DMS114 treated with DMSO at 0.1 percent for 48 hours (cell line): ENCODE measurements around the gene AFAP1.
"Not testable (repeated sequence)": the region's sequence is repeated elsewhere in the genome, so short reads cannot be mapped to it uniquely, and the experiment has no call there.

Experiments
- DNase-seq: peaks from one replicate; lab custom pipeline; 2025; ENCODE audit not compliant: unreplicated experiment; lab: John Stamatoyannopoulos, UW

The AFAP1 gene

GRCh38 chr4:7918187-7918586 lies 21.5 kb downstream of the AFAP1 start:
- not testable (repeated sequence) for DNase-seq

- no peak for DNase-seq
Observed at GRCh38 chr4:7917669-7918068, 22.0 kb downstream of the AFAP1 start.

- DNase-seq, result no peak
Observed at GRCh38 chr4:7915875-7916242, 23.8 kb downstream of the AFAP1 start.

GRCh38 chr4:7912826-7913225 lies 26.8 kb downstream of the AFAP1 start:
- no peak for DNase-seq

DNA sequence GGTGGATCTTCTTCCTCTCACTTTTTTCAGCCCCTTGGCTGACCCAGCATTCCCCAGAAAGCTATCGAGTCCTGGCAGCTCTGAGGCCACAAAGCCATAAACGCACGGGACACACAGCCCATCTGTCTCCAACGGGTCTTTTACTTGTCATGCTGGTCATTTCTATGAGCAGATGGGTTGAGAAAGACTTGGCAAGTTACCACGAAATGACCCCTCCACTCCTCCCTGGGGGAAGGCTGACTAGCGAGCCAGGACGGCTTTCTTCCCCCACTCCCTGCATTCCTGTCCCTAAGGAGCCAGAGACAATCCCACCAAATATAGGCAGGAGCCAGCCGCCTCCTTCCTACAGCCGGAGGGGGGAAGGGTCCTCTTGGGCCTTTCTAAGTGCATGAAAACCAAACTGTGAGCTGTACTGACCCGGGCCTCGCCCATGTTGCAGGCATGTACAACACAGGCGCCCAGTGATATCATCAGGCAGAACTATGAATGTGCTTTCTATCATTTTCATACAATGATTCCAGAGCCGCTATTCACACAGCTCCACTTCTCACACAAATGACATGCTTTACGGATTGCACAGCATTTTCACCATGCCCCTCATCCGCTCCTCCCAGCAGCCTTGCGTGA lies 28.6 kb downstream of the AFAP1 start:
- no peak for DNase-seq

DNA sequence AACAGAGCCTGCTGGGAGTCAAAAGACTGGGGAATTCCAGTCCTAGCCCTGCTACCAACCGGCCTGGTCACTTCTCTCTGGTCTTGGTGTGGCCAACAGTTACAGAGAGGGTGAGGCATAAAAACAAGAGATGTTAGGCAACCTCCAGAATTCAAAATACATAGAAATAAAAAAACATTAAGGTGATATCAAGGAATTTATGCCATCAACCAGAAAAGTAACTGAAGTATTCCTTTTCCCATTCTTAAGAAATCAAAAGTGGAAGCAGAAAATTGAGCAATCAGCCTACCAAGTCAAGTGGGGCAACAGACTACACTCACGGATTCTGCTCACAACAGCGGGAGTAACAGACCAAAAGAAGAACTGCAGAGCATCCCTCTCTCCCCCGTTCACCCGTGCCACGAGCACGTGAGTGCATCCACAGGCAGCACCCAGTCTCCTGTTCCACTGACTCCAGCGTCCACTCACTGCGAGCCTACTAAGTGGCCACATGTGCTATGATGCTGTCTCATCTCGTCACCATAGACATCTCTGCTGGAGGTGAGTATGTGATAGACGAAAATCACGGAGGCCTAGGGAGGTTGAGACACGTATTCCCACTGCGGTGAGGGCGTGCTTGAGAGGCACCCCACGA lies 29.3 kb downstream of the AFAP1 start:
- DNase-seq, result no peak

DNA sequence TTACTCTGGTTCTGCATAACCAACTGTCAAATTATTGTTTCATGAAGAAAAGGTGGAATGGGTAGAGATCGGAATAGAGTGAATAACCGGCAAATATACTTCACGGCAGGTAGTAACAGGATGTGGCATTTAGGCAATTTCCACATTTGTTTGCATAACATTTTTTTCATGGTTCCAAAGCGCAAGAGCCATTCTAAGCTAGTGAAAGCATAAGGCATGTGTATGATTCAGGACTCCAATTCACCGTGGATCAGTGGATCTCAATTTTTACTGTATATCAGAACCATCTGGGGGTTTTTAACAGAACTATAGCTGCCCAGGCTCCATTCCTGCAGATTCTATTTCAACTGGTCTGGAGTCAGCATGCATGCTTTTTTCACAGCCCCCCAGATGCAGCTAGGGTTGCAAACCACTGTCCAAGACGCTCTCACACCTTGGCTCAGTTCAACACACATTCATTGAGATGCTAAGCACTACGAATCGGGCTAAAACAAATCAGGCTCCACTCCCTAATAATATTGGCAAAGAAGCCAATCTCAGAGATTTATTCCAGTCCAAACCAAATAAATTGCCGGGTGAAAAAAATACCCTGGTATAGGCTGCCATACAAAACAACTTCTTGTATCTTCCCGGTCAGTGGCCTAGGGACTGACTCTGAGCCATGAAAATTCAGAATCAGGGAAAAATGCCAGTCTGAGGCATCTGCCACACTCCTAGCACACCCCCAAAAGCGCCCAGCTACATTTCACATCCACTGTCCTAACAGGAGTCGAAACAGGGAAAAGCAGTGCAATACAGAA lies 30.0 kb downstream of the AFAP1 start:
- no peak for DNase-seq

DNA sequence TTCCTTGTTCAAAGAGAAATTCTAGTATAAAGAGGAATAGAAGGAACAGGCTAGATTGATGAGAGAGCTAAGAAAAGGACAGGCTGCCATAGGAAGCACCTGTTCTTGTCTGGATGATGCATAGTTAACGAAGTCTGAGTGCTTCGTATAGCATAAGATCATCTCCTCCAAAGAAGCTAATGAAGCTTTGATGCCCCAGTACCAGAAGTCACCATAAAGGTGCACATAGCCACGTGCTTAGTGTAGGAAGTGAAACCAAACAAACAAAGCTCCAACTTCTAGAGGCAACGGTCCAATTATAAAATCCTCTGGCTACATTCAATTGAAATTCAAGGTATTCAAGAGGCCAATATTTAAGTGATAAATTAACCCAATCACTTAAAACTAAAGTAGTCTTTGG lies 31.0 kb downstream of the AFAP1 start:
- DNase-seq, result no peak

DNA sequence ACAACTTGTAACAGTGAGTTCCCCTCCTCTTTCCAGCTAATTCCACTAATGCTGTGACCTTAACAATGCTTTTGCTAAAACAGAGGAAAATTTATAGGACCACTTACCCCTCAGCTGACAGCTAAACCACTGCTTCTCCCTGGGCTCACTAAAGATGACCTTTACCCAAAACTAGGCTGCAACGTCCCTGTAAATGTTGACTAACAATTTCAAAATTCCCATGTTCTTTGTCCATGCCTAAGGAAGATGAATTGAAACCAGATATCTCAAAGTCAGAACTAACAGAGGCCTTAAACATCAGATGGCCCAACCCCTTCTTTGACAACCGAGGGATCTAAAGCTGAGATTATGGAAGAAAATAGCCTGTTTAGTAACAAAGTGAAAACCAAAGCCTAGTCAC lies 32.5 kb downstream of the AFAP1 start:
- DNase-seq, result no peak

DNA sequence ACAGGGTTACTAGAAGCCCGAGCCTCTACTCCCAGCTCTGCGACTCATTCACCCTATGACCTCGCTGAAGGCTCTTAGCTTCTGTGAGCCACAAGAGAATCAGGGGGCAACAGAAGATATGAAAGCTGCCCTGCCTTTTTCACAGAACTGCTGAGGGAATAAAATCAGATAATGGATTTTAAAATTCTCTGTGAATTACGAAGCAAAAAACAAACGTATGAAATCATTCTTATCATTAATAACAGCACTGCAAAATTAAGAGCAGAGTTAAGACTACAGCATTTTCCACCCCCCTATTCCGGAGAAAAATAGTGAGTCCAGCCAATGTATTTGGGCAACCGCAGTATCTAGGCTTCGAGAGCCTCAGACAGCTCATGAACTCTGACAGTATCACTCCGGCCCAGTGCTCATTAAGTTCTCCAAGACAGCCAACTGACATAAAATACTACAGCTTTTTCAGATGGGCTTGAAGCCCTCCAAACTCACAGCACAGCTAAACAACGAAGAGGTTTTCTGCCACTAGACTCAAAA lies 33.4 kb downstream of the AFAP1 start:
- no peak for DNase-seq

- no peak for DNase-seq
Observed at GRCh38 chr4:7904952-7905915, 34.4 kb downstream of the AFAP1 start.

DNA sequence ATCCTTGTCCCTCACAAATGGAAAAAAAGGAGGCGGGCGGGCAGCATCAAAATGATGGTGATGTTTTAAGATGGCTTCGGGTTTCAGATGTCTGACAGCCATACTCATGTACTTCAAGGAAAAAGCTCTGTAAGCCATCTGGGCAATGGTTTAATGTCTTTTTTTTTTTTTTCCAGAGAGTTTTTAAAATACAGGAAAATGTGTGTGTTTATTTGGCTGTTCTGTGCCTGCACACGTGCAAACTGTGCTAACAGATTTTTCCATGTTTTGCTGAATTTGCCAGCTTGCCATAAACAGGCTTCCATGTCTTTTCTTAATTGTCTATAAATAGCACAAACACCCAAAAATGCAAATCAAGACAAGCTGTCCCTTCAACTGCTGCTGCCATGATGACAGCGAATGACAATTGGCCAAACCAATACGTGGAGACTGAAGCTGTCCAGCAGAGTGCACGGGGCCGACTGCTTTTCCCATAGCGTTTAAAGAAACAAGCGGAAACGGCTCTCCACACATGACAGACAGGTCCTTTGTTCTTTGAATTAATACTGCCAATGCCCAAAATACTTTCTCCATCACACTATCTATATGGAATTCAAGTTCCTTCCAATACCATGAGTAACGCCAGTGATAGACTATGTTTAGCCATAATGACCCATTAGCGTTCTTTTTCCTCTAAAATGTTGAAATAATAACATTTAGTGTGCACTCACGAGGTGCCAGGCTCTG lies 35.7 kb downstream of the AFAP1 start:
- no peak for DNase-seq

- DNase-seq, result no peak
Observed at GRCh38 chr4:7902826-7903225, 36.8 kb downstream of the AFAP1 start.

DNA sequence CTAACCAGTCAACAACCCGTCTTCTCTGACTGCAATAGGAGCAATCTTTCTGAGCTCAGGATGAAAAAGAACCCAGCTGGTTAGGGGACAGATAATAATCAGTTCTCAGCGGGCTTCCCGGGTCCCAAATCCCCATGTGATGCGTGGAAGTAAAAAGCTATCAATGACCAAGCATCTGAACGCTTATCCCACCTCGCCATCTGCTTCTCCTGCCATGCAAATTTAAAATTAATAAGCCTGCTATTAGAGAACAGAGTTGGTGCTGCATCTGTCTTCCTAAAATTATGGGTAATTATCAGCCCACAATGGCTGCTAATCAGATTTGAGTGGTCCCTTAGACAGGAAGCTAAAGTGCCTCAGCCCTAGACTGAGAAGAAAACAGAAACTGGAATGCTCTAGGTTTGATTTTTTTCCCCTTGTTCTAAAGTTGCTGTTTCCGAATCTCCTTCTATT lies 37.5 kb downstream of the AFAP1 start:
- DNase-seq, result no peak

GRCh38 chr4:7901311-7901885 lies 38.3 kb downstream of the AFAP1 start:
- no peak for DNase-seq

- DNase-seq, result no peak
Observed at GRCh38 chr4:7900334-7900909, 39.2 kb downstream of the AFAP1 start.

DNA sequence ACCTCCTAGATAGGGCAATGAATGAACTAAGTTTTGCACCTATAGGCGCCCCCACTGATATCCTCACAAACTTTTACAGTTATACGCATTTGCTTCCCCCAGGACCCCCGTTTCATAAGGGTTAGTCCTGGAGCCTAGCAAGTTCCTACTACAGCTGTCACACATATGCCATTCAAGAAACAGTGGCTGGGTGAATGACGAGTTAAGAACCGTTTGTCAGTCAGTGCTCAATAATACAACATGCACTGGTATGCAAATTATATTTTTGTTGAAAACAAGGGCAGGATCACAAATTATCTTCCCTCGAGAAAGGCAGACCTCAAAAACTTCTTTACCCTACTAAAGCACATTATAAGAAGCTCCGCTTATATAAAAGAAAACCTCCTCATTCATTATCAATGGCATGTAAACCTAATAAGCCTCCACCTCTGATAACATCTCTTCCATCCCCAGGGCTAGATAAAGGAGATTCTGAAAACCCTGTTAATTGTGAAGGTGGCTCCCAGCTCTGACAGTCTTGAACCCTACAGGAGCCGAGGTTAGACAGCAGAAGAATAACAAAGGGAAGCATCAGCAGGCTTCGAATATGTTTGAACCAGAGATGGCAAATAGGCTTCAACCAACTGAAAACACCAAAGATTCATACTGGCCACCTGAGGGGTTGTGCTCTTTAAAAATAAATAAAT lies 40.3 kb downstream of the AFAP1 start:
- DNase-seq, result no peak

- no peak for DNase-seq
Observed at GRCh38 chr4:7898385-7898784, 41.3 kb downstream of the AFAP1 start.

GRCh38 chr4:7897811-7898210 lies 41.9 kb downstream of the AFAP1 start:
- DNase-seq, result no peak
